HepG2 (cell line): Measurements from ENCODE around the gene THRA. TPM values are rescaled to one million over a fixed set of nuclear protein-coding genes. Genes with fewer than 3 reads are reported as not detected.

Experiments
- ARNTL ChIP-seq: sonication (generic); formaldehyde crosslinking; IDR thresholded peaks from 2 replicates; pipeline ENCODE4 v1.4.0; 2020; ENCODE audit warnings: mild to moderate bottlenecking, missing genetic modification reagents
- BRD4 ChIP-seq: sonication (generic); formaldehyde crosslinking; IDR thresholded peaks from 2 replicates; pipeline ENCODE4 v1.4.0; 2020; ENCODE audit warnings: missing genetic modification reagents
- CEBPG ChIP-seq: IDR thresholded peaks from 2 replicates; pipeline ENCODE4 v1.6.1; 2016
- HIVEP1 ChIP-seq: sonication (generic); formaldehyde crosslinking; IDR thresholded peaks from 2 replicates; pipeline ENCODE4 v1.4.0; 2020; ENCODE audit warnings: mild to moderate bottlenecking, missing genetic modification reagents
- JARID2 ChIP-seq: sonication (generic); formaldehyde crosslinking; IDR thresholded peaks from 2 replicates; pipeline ENCODE4 v1.8.1; 2023; ENCODE audit warnings: missing genetic modification reagents, inconsistent platforms; ENCODE audit not compliant: insufficient replicate concordance
- KDM2A ChIP-seq: sonication (generic); formaldehyde crosslinking; IDR thresholded peaks from 2 replicates; pipeline ENCODE4 v1.4.0; 2020; ENCODE audit warnings: low read depth, missing genetic modification reagents, borderline replicate concordance
- PHF20 ChIP-seq: sonication (generic); formaldehyde crosslinking; IDR thresholded peaks from 2 replicates; pipeline ENCODE4 v1.5.0; 2020; ENCODE audit warnings: mild to moderate bottlenecking, missing genetic modification reagents
- REPIN1 ChIP-seq: sonication (generic); formaldehyde crosslinking; IDR thresholded peaks from 2 replicates; pipeline ENCODE4 v1.8.0; 2022; ENCODE audit warnings: missing genetic modification reagents, low read depth, mild to moderate bottlenecking, borderline replicate concordance
- SAP130 ChIP-seq: IDR thresholded peaks from 2 replicates; pipeline ENCODE4 v1.6.1; 2016; ENCODE audit warnings: low read depth
- SKI ChIP-seq: fragments of 450-650 bp; IDR thresholded peaks from one replicate; pipeline ENCODE4 v1.6.1; 2018; ENCODE audit warnings: mild to moderate bottlenecking; ENCODE audit not compliant: partially characterized antibody
- SMYD3 ChIP-seq: sonication (generic); formaldehyde crosslinking; IDR thresholded peaks from 2 replicates; pipeline ENCODE4 v1.8.1; 2023; ENCODE audit warnings: mild to moderate bottlenecking, missing genetic modification reagents
- SNRNP70 ChIP-seq: fragments of 200-400 bp; formaldehyde crosslinking; IDR thresholded peaks from 2 replicates; pipeline ENCODE4 v1.6.1; 2017; ENCODE audit warnings: mild to moderate bottlenecking, low read depth, low read length, moderate library complexity
- ZBTB42 ChIP-seq: sonication (generic); formaldehyde crosslinking; IDR thresholded peaks from 2 replicates; pipeline ENCODE4 v1.5.0; 2020; ENCODE audit warnings: mild to moderate bottlenecking, missing genetic modification reagents
- ZNF251 ChIP-seq: sonication (generic); formaldehyde crosslinking; IDR thresholded peaks from 2 replicates; pipeline ENCODE4 v1.9.0; 2021; ENCODE audit warnings: mild to moderate bottlenecking, missing genetic modification reagents
- ZNF30 ChIP-seq: sonication (generic); formaldehyde crosslinking; IDR thresholded peaks from 2 replicates; pipeline ENCODE4 v1.5.0; 2020; ENCODE audit warnings: mild to moderate bottlenecking, missing genetic modification reagents
- ZNF331 ChIP-seq: sonication (generic); formaldehyde crosslinking; IDR thresholded peaks from 2 replicates; pipeline ENCODE4 v1.4.0; 2020; ENCODE audit warnings: missing genetic modification reagents
- ZNF431 ChIP-seq: sonication (generic); formaldehyde crosslinking; IDR thresholded peaks from 2 replicates; pipeline ENCODE4 v1.9.0; 2022; ENCODE audit warnings: missing genetic modification reagents, low read depth, mild to moderate bottlenecking, borderline replicate concordance
- ZNF496 ChIP-seq: sonication (generic); formaldehyde crosslinking; IDR thresholded peaks from 2 replicates; pipeline ENCODE4 v1.8.1; 2023; ENCODE audit warnings: mild to moderate bottlenecking, moderate library complexity, missing genetic modification reagents; ENCODE audit not compliant: insufficient replicate concordance
- ZNF616 ChIP-seq: sonication (generic); formaldehyde crosslinking; IDR thresholded peaks from 2 replicates; pipeline ENCODE4 v1.5.0; 2020; ENCODE audit warnings: low read depth, mild to moderate bottlenecking, missing genetic modification reagents
- ZNF629 ChIP-seq: sonication (generic); formaldehyde crosslinking; conservative IDR thresholded peaks from 2 replicates; pipeline ENCODE4 v1.5.0; 2020; ENCODE audit warnings: missing genetic modification reagents
- ZNF740 ChIP-seq: sonication (generic); formaldehyde crosslinking; IDR thresholded peaks from 2 replicates; pipeline ENCODE4 v1.4.0; 2020; ENCODE audit warnings: missing genetic modification reagents
- ZNF749 ChIP-seq: sonication (generic); formaldehyde crosslinking; IDR thresholded peaks from 2 replicates; pipeline ENCODE4 v1.8.0; 2022; ENCODE audit warnings: mild to moderate bottlenecking, missing genetic modification reagents, moderate library complexity, borderline replicate concordance
- ZNF773 ChIP-seq: sonication (generic); formaldehyde crosslinking; IDR thresholded peaks from 2 replicates; pipeline ENCODE4 v1.4.0; 2020; ENCODE audit warnings: missing genetic modification reagents, borderline replicate concordance
- ZNF841 ChIP-seq: sonication (generic); formaldehyde crosslinking; IDR thresholded peaks from 2 replicates; pipeline ENCODE4 v1.8.1; 2023; ENCODE audit warnings: missing genetic modification reagents, borderline replicate concordance
- ZNF883 ChIP-seq: sonication (generic); formaldehyde crosslinking; IDR thresholded peaks from 2 replicates; pipeline ENCODE4 v1.5.1; 2020; ENCODE audit warnings: mild to moderate bottlenecking, missing genetic modification reagents; ENCODE audit errors: not compliant biosample characterization
- ZSCAN30 ChIP-seq: sonication (generic); formaldehyde crosslinking; IDR thresholded peaks from 2 replicates; pipeline ENCODE4 v1.5.0; 2020; ENCODE audit warnings: mild to moderate bottlenecking, missing genetic modification reagents
- polyA plus RNA-seq, 8 experiments: library from polyadenylated mRNA; depleted of rRNA in 3 of 8; stranded (reverse) in 7 of 8; unstranded in 1 of 8; fragments of >200 nt; fragmentation: Illumina TruSeq in 4 of 8; extraction: Trizol in 4 of 8; gene quantifications; 2 replicates each; pipeline versions ENCODE4 v1.2.1 to v1.2.3, GENCODE V29; 2011 to 2016; ENCODE audit warnings: low read depth in 4 of 8, missing spikeins in 1 of 8, mixed read lengths in 1 of 8; ENCODE audit not compliant: insufficient read depth in 1 of 8
- total RNA-seq, 5 experiments: library from RNA; depleted of rRNA; stranded (reverse); fragments of >200 nt; fragmentation: Illumina TruSeq; extraction: Trizol; gene quantifications; 2 replicates each; pipeline ENCODE4 v1.2.3, GENCODE V29; 2016; ENCODE audit warnings: low read depth in 1 of 5
- TF ChIP-seq, protein P1 (sequence below): sonication (generic); formaldehyde crosslinking; IDR thresholded peaks from 2 replicates; pipeline ENCODE4 v1.4.0; 2020; ENCODE audit warnings: mild to moderate bottlenecking, low read depth, missing genetic modification reagents
- TF ChIP-seq, protein P2 (sequence below): sonication (generic); formaldehyde crosslinking; IDR thresholded peaks from 2 replicates; pipeline ENCODE4 v1.4.0; 2020; ENCODE audit warnings: missing genetic modification reagents; ENCODE audit errors: not compliant biosample characterization
- TF ChIP-seq, protein P3 (sequence below): conservative IDR thresholded peaks from 2 replicates; pipeline ENCODE4 v1.6.1; 2018; ENCODE audit warnings: missing genetic modification reagents

THRA gene
- total and polyA plus RNA-seq, 2 of the 13 experiments (the other 11 are each of a cell fraction or from before 2014, with no cell fraction given): 8.0 to 9.9 TPM

- TF ChIP-seq ZNF740 (CRISPR knock-in tag) (peak; percentile 14; the same call in 1 of the 2 replicates), CEBPG (no peak), ARNTL (CRISPR knock-in tag) (peak; percentile 21; the same call in 1 of the 2 replicates), JARID2 (CRISPR knock-in tag) (peak; percentile 33), ZNF251 (CRISPR knock-in tag) (no peak), REPIN1 (CRISPR knock-in tag) (peak; percentile 56; the same call in 1 of the 2 replicates), PHF20 (CRISPR knock-in tag) (no peak), ZNF431 (CRISPR knock-in tag) (no peak), SKI (no peak), ZBTB42 (CRISPR knock-in tag) (no peak), ZNF841 (no peak), KDM2A (peak; percentile 72), ZNF496 (CRISPR knock-in tag) (no peak), SAP130 (CRISPR knock-in tag) (peak; percentile 80), BRD4 (CRISPR knock-in tag) (no peak), SNRNP70 (no peak), ZNF883 (peak; percentile 57), ZNF749 (CRISPR knock-in tag) (no peak; the same call in 1 of the 2 replicates), HIVEP1 (CRISPR knock-in tag) (no peak), ZSCAN30 (CRISPR knock-in tag) (no peak), SMYD3 (CRISPR knock-in tag) (no peak), ZNF616 (CRISPR knock-in tag) (no peak), ZNF629 (CRISPR knock-in tag) (no peak), ZNF30 (CRISPR knock-in tag) (no peak), ZNF331 (no peak), ZNF773 (CRISPR knock-in tag) (no peak)
- TF ChIP-seq, protein P1, sequence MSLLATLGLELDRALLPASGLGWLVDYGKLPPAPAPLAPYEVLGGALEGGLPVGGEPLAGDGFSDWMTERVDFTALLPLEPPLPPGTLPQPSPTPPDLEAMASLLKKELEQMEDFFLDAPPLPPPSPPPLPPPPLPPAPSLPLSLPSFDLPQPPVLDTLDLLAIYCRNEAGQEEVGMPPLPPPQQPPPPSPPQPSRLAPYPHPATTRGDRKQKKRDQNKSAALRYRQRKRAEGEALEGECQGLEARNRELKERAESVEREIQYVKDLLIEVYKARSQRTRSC (CRISPR knock-in tag): no peak
- TF ChIP-seq, protein P2, sequence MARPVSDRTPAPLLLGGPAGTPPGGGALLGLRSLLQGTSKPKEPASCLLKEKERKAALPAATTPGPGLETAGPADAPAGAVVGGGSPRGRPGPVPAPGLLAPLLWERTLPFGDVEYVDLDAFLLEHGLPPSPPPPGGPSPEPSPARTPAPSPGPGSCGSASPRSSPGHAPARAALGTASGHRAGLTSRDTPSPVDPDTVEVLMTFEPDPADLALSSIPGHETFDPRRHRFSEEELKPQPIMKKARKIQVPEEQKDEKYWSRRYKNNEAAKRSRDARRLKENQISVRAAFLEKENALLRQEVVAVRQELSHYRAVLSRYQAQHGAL (CRISPR knock-in tag): no peak
- TF ChIP-seq, protein P3, sequence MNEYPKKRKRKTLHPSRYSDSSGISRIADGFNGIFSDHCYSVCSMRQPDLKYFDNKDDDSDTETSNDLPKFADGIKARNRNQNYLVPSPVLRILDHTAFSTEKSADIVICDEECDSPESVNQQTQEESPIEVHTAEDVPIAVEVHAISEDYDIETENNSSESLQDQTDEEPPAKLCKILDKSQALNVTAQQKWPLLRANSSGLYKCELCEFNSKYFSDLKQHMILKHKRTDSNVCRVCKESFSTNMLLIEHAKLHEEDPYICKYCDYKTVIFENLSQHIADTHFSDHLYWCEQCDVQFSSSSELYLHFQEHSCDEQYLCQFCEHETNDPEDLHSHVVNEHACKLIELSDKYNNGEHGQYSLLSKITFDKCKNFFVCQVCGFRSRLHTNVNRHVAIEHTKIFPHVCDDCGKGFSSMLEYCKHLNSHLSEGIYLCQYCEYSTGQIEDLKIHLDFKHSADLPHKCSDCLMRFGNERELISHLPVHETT (CRISPR knock-in tag): no peak
Observed at GRCh38 chr17:40122999-40123810, 60.4 kb downstream of the THRA start (continued).
